Measurements from ENCODE around the gene CEP170B.

Gene CEP170B

GRCh38 chr14:104875412-104875751 lies 10.3 kb downstream of the CEP170B start:
- TF ChIP-seq YY1 (IDR thresholded peaks at IDR 0.05; ENCODE audit: low read depth): no peak
- no peak for TF ChIP-seq TEAD4 (IDR thresholded peaks at IDR 0.05)
- no peak for TF ChIP-seq EGR1 (IDR thresholded peaks at IDR 0.05)
- no peak for TF ChIP-seq CEBPB (IDR thresholded peaks at IDR 0.05)
- TF ChIP-seq REST (IDR thresholded peaks at IDR 0.05; ENCODE audit: low read depth): no peak
- TF ChIP-seq EP300 (IDR thresholded peaks at IDR 0.05; ENCODE audit: borderline replicate concordance): no peak
- TF ChIP-seq RAD21 (IDR thresholded peaks at IDR 0.05; ENCODE audit: low read depth): no peak
- TF ChIP-seq CREB1 (IDR thresholded peaks at IDR 0.05; ENCODE audit: low read depth): no peak
- TF ChIP-seq FOXM1 (IDR thresholded peaks at IDR 0.05; ENCODE audit: borderline replicate concordance, low read depth): no peak

- TF ChIP-seq REST (IDR thresholded peaks at IDR 0.05; ENCODE audit: low read depth) (no peak), CREB1 (IDR thresholded peaks at IDR 0.05; ENCODE audit: low read depth) (no peak), YY1 (IDR thresholded peaks at IDR 0.05; ENCODE audit: low read depth) (no peak), RAD21 (IDR thresholded peaks at IDR 0.05; ENCODE audit: low read depth) (no peak), CEBPB (IDR thresholded peaks at IDR 0.05) (no peak), TAF1 (IDR thresholded peaks at IDR 0.05; ENCODE audit: low read depth) (no peak)
Observed at GRCh38 chr14:104875811-104876210, 10.7 kb downstream of the CEP170B start.

GRCh38 chr14:104876251-104876699 lies 11.2 kb downstream of the CEP170B start:
- no peak for TF ChIP-seq FOXM1 (IDR thresholded peaks at IDR 0.05; ENCODE audit: borderline replicate concordance, low read depth)
- no peak for TF ChIP-seq RAD21 (IDR thresholded peaks at IDR 0.05; ENCODE audit: low read depth)
- TF ChIP-seq, protein P1, sequence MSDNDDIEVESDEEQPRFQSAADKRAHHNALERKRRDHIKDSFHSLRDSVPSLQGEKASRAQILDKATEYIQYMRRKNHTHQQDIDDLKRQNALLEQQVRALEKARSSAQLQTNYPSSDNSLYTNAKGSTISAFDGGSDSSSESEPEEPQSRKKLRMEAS (IDR thresholded peaks at IDR 0.05): no peak
- TF ChIP-seq CREB1 (IDR thresholded peaks at IDR 0.05; ENCODE audit: low read depth): no peak
- peak; percentile 67 for TF ChIP-seq NFIC (IDR thresholded peaks at IDR 0.05)
- no peak for TF ChIP-seq ZBTB7A (IDR thresholded peaks at IDR 0.05; ENCODE audit: low read depth)

DNA sequence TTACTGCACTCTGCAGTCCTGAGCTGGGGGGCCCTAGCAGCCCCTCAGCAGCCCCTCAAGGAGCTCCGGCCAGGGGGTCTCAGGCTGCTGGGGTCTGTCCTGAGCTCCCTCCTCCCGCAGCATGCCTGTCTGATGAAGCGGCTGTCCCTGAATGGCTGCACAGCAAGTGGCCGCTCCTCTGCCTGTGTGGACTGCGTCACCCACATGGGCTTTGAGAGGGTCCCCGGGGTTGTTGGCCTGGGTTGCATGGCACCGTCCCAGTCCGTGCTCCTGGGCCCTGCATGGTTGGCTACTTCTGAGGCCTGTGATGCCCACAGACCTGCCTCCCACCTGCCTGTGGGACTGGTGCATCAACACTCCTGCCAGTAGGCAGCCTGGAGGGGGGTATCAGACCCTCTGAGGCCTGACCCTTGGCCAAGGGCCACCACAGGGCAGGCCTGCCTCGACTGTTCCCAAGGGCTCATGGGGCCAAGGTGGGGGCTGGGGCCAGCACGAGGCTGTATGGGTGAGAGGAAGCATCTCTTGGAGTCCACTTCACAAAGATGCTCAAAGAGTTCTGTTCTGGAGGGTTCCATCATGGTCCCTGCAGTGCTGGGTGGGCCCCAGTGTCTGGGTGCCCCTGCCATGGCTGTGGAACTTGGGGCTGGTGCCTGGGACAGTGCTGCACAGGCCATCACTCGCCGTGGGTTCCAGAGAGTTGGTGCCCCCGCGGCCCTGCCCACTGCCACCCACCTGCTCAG lies 12.2 kb downstream of the CEP170B start:
- TF ChIP-seq EGR1 (IDR thresholded peaks at IDR 0.05) (no peak), TEAD4 (IDR thresholded peaks at IDR 0.05) (no peak), NFIC (IDR thresholded peaks at IDR 0.05) (no peak), EP300 (IDR thresholded peaks at IDR 0.05; ENCODE audit: borderline replicate concordance) (no peak), YY1 (IDR thresholded peaks at IDR 0.05; ENCODE audit: low read depth) (no peak), REST (IDR thresholded peaks at IDR 0.05; ENCODE audit: low read depth) (no peak), USF1 (IDR thresholded peaks at IDR 0.05) (no peak), CREB1 (IDR thresholded peaks at IDR 0.05; ENCODE audit: low read depth) (no peak), CEBPB (IDR thresholded peaks at IDR 0.05) (no peak), TAF1 (IDR thresholded peaks at IDR 0.05; ENCODE audit: low read depth) (no peak), ZBTB7A (IDR thresholded peaks at IDR 0.05; ENCODE audit: low read depth) (no peak), RAD21 (IDR thresholded peaks at IDR 0.05; ENCODE audit: low read depth) (no peak), TCF12 (IDR thresholded peaks at IDR 0.05; ENCODE audit: low read depth) (no peak), FOXM1 (IDR thresholded peaks at IDR 0.05; ENCODE audit: borderline replicate concordance, low read depth) (no peak)
- TF ChIP-seq, protein P1 (IDR thresholded peaks at IDR 0.05): no peak
